ENCODE data around the gene UBE3C.
"Not testable (repeated sequence)": the region's sequence is repeated elsewhere in the genome, so short reads cannot be mapped to it uniquely, and the experiment has no call there.

The UBE3C gene

DNA sequence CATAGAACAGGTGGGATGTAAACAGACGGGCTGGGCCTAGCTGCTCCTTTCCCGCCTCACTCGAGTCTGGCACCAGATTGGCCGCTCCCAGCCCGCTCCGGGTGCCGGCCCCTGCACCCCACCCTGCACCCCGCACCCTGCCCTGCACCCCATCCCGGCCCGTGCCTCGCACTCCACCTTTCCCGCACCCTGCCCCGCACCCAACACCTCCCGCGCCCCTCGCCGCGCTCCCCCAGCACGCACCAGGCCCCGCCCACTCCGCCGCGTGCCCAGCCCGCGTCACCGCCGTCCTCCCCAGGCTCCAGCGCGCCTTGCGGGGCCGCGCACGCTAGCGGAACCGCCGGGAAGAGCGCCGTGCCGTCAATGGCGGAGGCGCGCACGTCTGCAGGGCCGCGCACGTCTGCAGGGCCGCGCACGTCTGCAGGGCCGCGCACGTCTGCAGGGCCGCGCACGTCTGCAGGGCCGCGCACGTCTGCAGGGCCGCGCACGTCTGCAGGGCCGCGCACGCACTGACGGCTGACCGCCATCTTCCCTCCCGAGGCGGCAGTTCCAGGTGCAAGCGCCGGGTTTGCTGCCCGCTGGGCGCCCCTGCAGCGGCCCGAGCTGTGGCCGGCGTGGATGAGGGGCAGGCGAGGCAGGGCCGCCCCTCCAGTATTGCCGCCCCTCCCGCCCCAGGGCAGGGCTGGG is at the start of gene UBE3C:
TSS of gene UBE3C (plus strand) at position 503 of the 687 bp plus-strand sequence. CDS start 347 bp downstream, outside the sequence.
- CTCF ChIA-PET, result interaction anchor here (1.1 kb wide), 1 partner anchor 19 kb away, joined by 3 read pairs; no protein-coding TSS in a partner anchor
- POLR2A ChIA-PET, result no interaction called here
- TF ChIP-seq, protein P1, sequence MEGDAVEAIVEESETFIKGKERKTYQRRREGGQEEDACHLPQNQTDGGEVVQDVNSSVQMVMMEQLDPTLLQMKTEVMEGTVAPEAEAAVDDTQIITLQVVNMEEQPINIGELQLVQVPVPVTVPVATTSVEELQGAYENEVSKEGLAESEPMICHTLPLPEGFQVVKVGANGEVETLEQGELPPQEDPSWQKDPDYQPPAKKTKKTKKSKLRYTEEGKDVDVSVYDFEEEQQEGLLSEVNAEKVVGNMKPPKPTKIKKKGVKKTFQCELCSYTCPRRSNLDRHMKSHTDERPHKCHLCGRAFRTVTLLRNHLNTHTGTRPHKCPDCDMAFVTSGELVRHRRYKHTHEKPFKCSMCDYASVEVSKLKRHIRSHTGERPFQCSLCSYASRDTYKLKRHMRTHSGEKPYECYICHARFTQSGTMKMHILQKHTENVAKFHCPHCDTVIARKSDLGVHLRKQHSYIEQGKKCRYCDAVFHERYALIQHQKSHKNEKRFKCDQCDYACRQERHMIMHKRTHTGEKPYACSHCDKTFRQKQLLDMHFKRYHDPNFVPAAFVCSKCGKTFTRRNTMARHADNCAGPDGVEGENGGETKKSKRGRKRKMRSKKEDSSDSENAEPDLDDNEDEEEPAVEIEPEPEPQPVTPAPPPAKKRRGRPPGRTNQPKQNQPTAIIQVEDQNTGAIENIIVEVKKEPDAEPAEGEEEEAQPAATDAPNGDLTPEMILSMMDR (IDR thresholded peaks at IDR 0.05; ENCODE audit: control extremely low read depth, extremely low read depth, low read depth, missing control alignments), result no peak
- peak; percentile 95 for DNase-seq (ENCODE audit: extremely low spot score)

DNA sequence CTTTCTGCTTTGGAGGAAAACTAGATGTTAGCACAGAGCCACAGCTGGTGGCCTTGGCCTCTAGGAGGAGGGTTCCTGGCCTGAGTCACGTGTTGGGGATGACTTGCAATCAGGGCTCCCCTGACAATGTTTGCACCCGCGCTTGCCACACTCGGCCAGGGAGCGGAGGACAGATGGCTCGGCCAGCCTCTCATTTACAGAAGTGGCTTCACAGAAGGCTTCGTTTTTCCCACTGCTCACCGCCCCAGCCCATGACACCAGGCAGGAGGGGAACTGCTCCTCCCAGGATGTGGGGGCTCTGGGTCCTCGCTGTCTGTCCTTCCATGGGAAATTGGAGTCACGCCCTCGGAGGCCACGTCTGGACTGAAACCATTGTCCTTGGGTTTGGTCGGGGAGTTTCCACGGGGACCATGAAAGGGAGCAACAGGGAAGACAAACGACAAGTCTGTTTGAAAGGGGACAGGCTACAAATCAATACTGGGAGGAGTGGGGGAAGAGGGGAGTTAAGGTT is 49.6 kb upstream of the UBE3C start:
- ChIA-PET CTCF (no interaction called here), POLR2A (no interaction called here)
- TF ChIP-seq, protein P1 (IDR thresholded peaks at IDR 0.05; ENCODE audit: control extremely low read depth, extremely low read depth, low read depth, missing control alignments), result no peak
- DNase-seq (ENCODE audit: extremely low spot score), result no peak

DNA sequence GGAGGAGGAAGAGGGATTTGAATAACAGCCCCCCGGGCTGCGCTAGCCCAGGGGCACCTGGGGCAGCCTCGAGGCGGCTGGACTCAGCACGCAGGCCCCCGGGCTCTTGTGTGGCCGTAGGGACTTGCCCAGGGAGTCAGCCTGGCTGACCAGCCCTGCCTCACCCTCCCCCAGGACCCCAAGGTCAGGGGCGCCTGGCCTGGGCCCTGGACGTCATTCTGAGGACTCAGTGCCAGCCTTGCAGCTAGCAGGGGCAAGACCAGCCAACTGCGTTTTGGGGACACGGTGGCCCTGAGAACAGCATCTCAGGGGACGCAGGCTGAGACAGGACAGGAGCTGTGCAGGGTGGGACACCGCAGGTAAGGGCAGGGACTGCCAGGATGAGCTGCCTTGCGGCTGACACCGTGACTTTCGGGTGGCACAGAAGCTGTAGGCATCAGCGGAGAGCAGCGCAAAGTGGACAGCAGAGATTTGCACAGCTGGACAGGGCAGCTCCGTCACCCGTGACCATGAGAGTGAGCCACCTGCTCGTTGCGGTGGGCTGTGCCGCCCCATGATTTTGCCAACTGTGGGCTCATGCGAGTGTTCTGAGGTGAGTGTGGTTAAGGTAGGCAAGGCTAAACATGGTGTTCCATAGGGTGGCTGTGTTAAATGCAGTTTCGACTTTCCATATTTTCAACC is 48.1 kb upstream of the UBE3C start:
- CTCF ChIA-PET, result no interaction called here
- TF ChIP-seq, protein P1 (IDR thresholded peaks at IDR 0.05; ENCODE audit: control extremely low read depth, extremely low read depth, low read depth, missing control alignments), result no peak
- POLR2A ChIA-PET, result no interaction called here
- no peak for DNase-seq (ENCODE audit: extremely low spot score)

DNA sequence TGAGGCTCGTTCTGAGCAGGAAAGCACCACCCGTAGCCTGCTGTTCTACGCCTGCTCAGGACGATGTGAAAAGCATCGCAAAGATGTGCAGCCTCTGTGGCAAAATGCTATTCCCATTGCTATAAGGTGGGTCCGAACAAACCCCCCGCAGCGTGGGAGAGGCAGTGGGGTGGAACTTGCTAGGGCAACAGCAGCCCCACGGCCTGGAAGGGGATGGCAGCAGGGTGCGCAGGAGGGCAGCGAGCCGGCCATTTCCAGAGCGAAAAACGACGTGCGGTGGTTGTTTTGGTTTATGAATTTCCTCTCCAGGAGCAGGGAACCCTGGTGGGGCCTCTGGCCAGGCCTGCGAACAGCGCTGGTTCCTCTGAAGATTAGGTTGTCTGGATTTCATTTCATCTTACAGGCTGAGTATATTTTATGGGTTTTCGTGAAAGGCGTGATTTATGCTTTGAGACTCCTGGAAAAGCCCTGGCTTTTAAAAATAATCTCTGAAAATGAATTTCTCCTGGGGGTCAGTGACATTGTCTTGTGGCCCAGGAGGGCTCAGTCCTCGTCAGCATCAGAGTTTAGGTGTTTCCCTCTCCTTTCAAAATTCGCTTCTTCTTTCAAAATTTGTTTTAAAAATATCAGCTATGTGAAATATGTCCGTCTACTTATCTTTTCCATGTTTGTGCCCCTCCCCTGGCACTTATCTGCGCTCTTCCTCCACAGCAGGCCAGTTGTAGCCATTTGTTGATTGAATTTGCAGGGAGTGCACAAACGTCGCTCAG is 42.3 kb upstream of the UBE3C start:
- ChIA-PET CTCF (no interaction called here), POLR2A (no interaction called here)
- TF ChIP-seq, protein P1 (IDR thresholded peaks at IDR 0.05; ENCODE audit: control extremely low read depth, extremely low read depth, low read depth, missing control alignments), result no peak
- DNase-seq (ENCODE audit: extremely low spot score), result no peak

DNA sequence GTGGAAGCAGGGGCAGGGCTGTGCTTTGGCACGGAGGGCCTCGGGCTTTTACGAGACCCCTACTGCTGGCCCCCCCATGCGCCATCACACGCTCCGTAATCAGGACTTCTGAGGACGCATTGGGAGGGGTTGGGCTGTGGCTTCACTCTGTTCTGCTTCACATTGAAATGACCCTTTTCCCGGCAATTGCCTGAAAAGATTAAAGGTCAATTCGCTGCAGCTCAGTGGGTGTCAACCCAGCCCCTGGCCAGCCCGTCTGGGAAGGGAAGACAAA is 41.7 kb upstream of the UBE3C start:
- TF ChIP-seq, protein P1 (IDR thresholded peaks at IDR 0.05; ENCODE audit: control extremely low read depth, extremely low read depth, low read depth, missing control alignments), result no peak
- ChIA-PET CTCF (no interaction called here), POLR2A (no interaction called here)
- no peak for DNase-seq (ENCODE audit: extremely low spot score)

DNA sequence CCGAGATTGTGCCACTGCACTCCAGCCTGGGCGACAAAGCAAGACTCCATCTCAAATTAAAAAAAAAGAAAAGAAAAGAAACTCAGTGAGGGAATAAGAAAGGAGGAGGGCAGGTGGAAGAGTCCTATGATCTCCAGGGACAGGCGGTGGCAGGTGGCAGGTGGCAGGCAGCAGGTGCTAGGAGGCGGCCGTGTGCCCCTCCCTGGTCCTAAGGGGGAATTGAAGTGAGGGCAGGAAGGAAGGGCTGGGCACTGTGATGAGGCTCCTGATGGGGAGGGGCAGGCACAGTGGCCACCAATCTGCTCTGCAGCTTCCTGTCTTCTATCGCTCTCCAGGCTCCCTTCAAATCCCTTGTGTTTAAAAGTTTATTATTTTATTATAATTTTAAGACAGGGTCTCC is 41.2 kb upstream of the UBE3C start:
- DNase-seq (ENCODE audit: extremely low spot score), result no peak
- TF ChIP-seq, protein P1 (IDR thresholded peaks at IDR 0.05; ENCODE audit: control extremely low read depth, extremely low read depth, low read depth, missing control alignments), result no peak
- ChIA-PET CTCF (no interaction called here), POLR2A (no interaction called here)

DNA sequence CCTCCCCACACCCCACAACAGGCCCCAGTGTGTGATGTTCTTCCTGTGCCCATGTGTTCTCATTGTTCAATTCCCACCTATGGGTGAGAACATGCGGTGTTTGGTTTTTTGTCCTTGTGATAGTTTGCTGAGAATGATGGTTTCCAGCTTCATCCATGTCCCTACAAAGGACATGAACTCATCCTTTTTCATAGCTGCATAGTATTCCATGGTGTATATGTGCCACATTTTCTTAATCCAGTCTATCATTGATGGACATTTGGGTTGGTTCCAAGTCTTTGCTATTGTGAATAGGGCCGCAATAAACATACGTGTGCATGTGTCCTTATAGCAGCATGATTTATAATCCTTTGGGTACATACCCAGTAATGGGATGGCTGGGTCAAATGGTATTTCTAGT is 38.7 kb upstream of the UBE3C start:
- CTCF ChIA-PET; DNase-seq (ENCODE audit: extremely low spot score); POLR2A ChIA-PET: not testable (repeated sequence)

DNA sequence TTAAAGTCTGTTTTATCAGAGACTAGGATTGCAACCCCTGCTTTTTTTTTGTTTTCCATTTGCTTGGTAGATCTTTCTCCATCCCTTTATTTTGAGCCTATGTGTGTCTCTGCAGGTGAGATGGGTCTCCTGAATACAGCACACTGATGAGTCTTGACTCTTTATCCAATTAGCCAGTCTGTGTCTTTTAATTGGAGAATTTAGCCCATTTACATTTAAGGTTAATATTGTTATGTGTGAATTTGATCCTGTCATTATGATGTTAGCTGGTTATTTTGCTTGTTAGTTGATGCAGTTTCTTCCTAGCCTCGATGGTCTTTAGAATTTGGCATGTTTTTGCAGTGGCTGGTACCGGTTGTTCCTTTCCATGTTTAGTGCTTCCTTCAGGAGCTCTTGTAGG is 35.1 kb upstream of the UBE3C start:
- CTCF ChIA-PET, POLR2A ChIA-PET: not testable (repeated sequence)

More for the DNA sequence above, 35.1 kb upstream of the UBE3C start:
- DNase-seq (ENCODE audit: extremely low spot score), result not testable (repeated sequence)
